ENCODE results near the gene RNF10. TPM values are rescaled to one million over a fixed set of nuclear protein-coding genes. Genes with fewer than 3 reads are reported as not detected.

RNF10 gene
- total RNA-seq, 2 experiments from 2014 or later, result 142 to 164 TPM

- DNase-seq, result no peak
- Mint-ChIP-seq H3K36me3 (peaks cover 47% of the 10 kb centered on the region), H3K9me3 (no peaks in the 10 kb centered on the region), H3K4me3 (no peak overlapping the region), H3K27me3 (no peaks in the 10 kb centered on the region), H3K27ac (peak overlapping the region; percentile 11), H3K4me1 (peaks cover 54% of the 10 kb centered on the region)
These were observed 5.1 kb downstream of the RNF10 start for GRCh38 chr12:120539303-120539702.

DNA sequence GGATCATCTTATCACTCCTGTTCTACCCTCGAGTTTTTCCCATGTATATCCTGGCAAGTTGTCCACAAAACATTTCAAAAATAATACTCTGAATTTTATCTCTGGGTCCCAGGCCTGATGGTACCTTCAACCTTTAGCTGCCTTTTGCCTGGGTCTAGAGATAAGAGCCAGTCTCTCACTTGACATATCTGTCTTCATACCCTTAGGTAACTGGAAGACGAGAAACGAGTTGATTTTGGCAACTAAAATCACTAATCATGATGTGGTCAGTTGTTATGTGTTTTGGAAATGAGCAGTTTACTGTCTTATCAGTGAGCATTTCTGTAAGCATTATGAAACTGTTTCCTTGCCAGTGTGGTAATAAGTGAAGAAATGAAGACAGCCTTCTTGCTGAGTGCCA lies 6.3 kb downstream of the RNF10 start:
- no peak overlapping the region for H3K4me3 Mint-ChIP-seq
- no peak for DNase-seq
- peaks cover 44% of the 10 kb centered on the region for H3K36me3 Mint-ChIP-seq
- H3K4me1 Mint-ChIP-seq, result peaks cover 56% of the 10 kb centered on the region
- no peaks in the 10 kb centered on the region for H3K9me3 Mint-ChIP-seq
- no peaks in the 10 kb centered on the region for H3K27me3 Mint-ChIP-seq
- no peak overlapping the region for H3K27ac Mint-ChIP-seq

GRCh38 chr12:120542166-120542565 lies 8.0 kb downstream of the RNF10 start:
- peaks cover 46% of the 10 kb centered on the region for H3K4me1 Mint-ChIP-seq
- H3K4me3 Mint-ChIP-seq, result no peak overlapping the region
- no peak overlapping the region for H3K27ac Mint-ChIP-seq
- peaks cover 29% of the 10 kb centered on the region for H3K36me3 Mint-ChIP-seq
- no peaks in the 10 kb centered on the region for H3K9me3 Mint-ChIP-seq
- DNase-seq, result no peak
- no peaks in the 10 kb centered on the region for H3K27me3 Mint-ChIP-seq

GRCh38 chr12:120544691-120545090 lies 10.5 kb downstream of the RNF10 start:
- DNase-seq, result no peak
- peaks cover 21% of the 10 kb centered on the region for H3K4me1 Mint-ChIP-seq
- H3K9me3 Mint-ChIP-seq, result no peaks in the 10 kb centered on the region
- peaks cover 12% of the 10 kb centered on the region for H3K36me3 Mint-ChIP-seq
- no peak overlapping the region for H3K4me3 Mint-ChIP-seq
- H3K27ac Mint-ChIP-seq, result no peak overlapping the region
- H3K27me3 Mint-ChIP-seq, result no peaks in the 10 kb centered on the region

- no peaks in the 10 kb centered on the region for H3K9me3 Mint-ChIP-seq
- H3K4me1 Mint-ChIP-seq, result peaks cover 12% of the 10 kb centered on the region
- peaks cover 7% of the 10 kb centered on the region for H3K36me3 Mint-ChIP-seq
- DNase-seq, result no peak
- H3K4me3 Mint-ChIP-seq, result no peak overlapping the region
- H3K27me3 Mint-ChIP-seq, result no peaks in the 10 kb centered on the region
- H3K27ac Mint-ChIP-seq, result peak overlapping the region; percentile 57
These were observed 11.9 kb downstream of the RNF10 start for GRCh38 chr12:120546050-120546386.

- H3K36me3 Mint-ChIP-seq, result peaks cover 17% of the 10 kb centered on the region
- no peaks in the 10 kb centered on the region for H3K27me3 Mint-ChIP-seq
- peaks cover 4% of the 10 kb centered on the region for H3K4me1 Mint-ChIP-seq
- H3K9me3 Mint-ChIP-seq, result no peaks in the 10 kb centered on the region
- no peak overlapping the region for H3K27ac Mint-ChIP-seq
- H3K4me3 Mint-ChIP-seq, result no peak overlapping the region
- DNase-seq, result no peak
These were observed 20.5 kb downstream of the RNF10 start for GRCh38 chr12:120554678-120555077.

GRCh38 chr12:120557589-120557988 lies 23.4 kb downstream of the RNF10 start:
- peaks cover 16% of the 10 kb centered on the region for H3K36me3 Mint-ChIP-seq
- no peaks in the 10 kb centered on the region for H3K9me3 Mint-ChIP-seq
- peak overlapping the region; percentile 28 for H3K27ac Mint-ChIP-seq
- no peak for DNase-seq
- no peaks in the 10 kb centered on the region for H3K4me1 Mint-ChIP-seq
- no peak overlapping the region for H3K4me3 Mint-ChIP-seq
- H3K27me3 Mint-ChIP-seq, result no peaks in the 10 kb centered on the region

DNA sequence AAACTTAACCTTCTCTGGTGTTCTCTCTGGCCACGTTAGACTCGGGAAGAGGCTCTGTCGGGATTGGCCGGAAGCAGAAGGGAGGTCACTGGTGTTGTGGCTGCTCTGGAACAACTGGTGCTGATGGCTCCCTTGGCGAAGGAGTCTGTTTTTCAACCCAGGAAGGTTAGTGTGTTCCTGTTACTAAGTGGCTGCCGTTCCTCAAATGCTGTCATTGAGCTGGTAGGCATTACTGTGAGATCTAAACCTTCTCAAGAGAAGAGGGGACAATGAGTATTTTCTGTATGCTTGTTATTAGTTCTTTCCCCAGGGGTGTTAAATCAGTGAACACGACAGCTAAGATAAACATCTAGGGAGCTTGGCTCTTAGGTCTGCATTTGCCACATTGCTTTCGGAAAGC lies 28.8 kb downstream of the RNF10 start:
- H3K27ac Mint-ChIP-seq, result peak overlapping the region; percentile 48
- H3K27me3 Mint-ChIP-seq, result no peaks in the 10 kb centered on the region
- no peaks in the 10 kb centered on the region for H3K4me1 Mint-ChIP-seq
- no peaks in the 10 kb centered on the region for H3K9me3 Mint-ChIP-seq
- H3K36me3 Mint-ChIP-seq, result peaks cover 17% of the 10 kb centered on the region
- DNase-seq, result no peak
- no peak overlapping the region for H3K4me3 Mint-ChIP-seq

GRCh38 chr12:120563495-120563894 lies 29.3 kb downstream of the RNF10 start:
- Mint-ChIP-seq H3K36me3 (peaks cover 16% of the 10 kb centered on the region), H3K9me3 (no peaks in the 10 kb centered on the region), H3K27ac (peak overlapping the region; percentile 51), H3K4me1 (no peaks in the 10 kb centered on the region), H3K27me3 (no peaks in the 10 kb centered on the region), H3K4me3 (no peak overlapping the region)
- DNase-seq, result no peak

DNA sequence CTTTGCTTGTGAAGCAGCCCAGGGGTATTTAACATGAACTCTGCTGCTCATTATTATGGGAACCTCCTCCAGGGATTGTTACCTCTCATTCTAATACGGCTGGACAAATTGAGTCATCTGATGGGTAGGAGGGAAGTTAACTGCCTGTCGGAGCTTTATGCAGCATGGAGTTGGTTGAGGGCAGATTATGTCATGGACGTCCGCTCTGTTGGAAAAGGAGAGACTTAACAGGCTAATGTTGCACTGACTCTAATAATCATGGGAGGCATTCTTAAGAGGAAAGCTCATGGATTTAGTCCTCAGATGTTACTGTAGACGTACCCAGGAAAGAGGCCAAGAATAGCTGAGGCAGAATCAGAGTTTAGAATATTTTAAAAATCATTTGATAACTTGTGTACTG lies 37.1 kb downstream of the RNF10 start:
- no peak overlapping the region for H3K27ac Mint-ChIP-seq
- peaks cover 15% of the 10 kb centered on the region for H3K36me3 Mint-ChIP-seq
- no peaks in the 10 kb centered on the region for H3K4me1 Mint-ChIP-seq
- H3K9me3 Mint-ChIP-seq, result no peaks in the 10 kb centered on the region
- H3K27me3 Mint-ChIP-seq, result no peaks in the 10 kb centered on the region
- H3K4me3 Mint-ChIP-seq, result no peak overlapping the region
- DNase-seq, result no peak

- peak overlapping the region; percentile 19 for H3K27ac Mint-ChIP-seq
- H3K36me3 Mint-ChIP-seq, result peaks cover 16% of the 10 kb centered on the region
- DNase-seq, result no peak
- H3K9me3 Mint-ChIP-seq, result no peaks in the 10 kb centered on the region
- no peaks in the 10 kb centered on the region for H3K4me1 Mint-ChIP-seq
- no peaks in the 10 kb centered on the region for H3K27me3 Mint-ChIP-seq
- H3K4me3 Mint-ChIP-seq, result no peak overlapping the region
These were observed 39.4 kb downstream of the RNF10 start for GRCh38 chr12:120573560-120573959.

DNA sequence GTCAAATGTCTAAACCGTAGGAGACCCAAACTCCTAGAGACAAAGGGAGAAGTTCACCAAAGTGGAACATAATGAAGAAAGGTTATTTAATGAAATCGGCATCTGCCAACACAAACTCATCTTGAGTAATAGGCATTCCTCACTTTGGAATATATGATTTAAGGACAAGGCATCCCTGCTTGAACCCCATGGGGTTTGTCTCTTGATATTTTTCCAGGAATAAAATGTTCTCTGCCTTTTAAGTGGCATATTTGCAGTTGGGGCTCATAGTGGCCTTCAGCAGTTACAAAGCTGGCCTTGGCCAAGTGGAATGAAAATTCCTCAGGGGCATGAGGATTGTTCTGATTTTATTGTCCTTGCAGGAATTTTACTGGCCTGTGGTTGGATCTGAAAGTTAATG lies 40.0 kb downstream of the RNF10 start:
- H3K4me1 Mint-ChIP-seq, result peaks cover under 1% of the 10 kb centered on the region
- no peaks in the 10 kb centered on the region for H3K27me3 Mint-ChIP-seq
- no peak overlapping the region for H3K4me3 Mint-ChIP-seq
- H3K27ac Mint-ChIP-seq, result peak overlapping the region; percentile 19
- H3K36me3 Mint-ChIP-seq, result peaks cover 16% of the 10 kb centered on the region
- H3K9me3 Mint-ChIP-seq, result no peaks in the 10 kb centered on the region
- no peak for DNase-seq

GRCh38 chr12:120579179-120579578 lies 45.0 kb downstream of the RNF10 start:
- Mint-ChIP-seq H3K4me1 (peaks cover 34% of the 10 kb centered on the region), H3K36me3 (peaks cover 12% of the 10 kb centered on the region), H3K4me3 (no peak overlapping the region), H3K27me3 (peaks cover 9% of the 10 kb centered on the region), H3K9me3 (no peaks in the 10 kb centered on the region), H3K27ac (peak overlapping the region; percentile 21)
- no peak for DNase-seq

DNA sequence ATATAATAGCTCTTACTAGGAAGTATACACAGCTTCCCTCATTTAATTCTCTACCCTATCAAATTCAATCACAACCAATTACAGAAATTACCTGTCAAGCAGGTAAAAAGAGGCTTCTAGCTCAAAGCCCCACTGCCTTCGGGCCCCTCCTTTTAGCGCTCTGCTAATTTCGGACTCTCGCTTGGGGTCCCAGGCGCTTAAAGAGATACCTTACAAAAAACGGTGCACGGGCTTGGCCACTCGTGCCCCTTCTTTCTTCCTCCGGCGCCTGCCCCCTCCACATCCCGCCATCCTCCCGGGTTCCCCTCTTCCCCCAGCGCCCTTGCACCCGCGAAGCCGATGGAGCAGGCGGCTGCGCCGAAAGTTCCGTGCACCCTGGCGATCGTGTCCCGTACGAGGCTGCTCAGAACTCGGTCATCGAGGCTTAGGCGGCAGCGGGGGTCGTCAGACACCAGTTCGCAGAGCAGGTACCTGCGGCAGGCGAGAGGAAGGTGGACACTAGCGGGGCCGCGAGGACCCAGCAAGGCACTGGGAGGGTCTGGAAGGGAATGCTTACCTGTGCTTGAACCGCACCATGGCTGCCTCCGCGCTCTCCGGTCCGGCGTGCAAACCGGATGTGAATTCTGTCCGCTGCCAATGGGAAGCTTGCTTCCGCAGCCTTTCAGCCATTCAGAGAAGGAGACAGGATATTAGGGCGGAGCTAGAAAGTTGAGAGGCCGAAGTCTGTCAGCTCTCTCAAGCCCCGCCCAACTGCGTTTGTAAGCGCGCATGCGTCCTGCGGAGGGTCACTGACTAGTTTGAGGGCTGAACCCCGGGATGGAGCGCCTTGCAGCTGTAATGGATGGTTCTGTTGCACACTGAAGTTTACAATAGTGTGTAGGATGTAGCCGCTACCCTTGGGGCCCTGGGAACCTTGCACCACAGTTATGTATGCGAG lies 46.9 kb downstream of the RNF10 start, which contains the start of gene POP5:
POP5 (minus strand) TSS at position 616 of the 937 bp plus-strand sequence; CDS start at position 576, 40 bp downstream.
- Mint-ChIP-seq H3K4me1 (peaks cover 34% of the 10 kb centered on the region), H3K9me3 (no peaks in the 10 kb centered on the region), H3K36me3 (peaks cover 10% of the 10 kb centered on the region), H3K4me3 (peak within 1 kb of the TSS; percentile 89), H3K27me3 (peaks cover 13% of the 10 kb centered on the region), H3K27ac (peak within 1 kb of the TSS; percentile 82)
- peak; percentile 92 for DNase-seq

GRCh38 chr12:120581998-120582397 lies 47.8 kb downstream of the RNF10 start:
- no peak for DNase-seq
- Mint-ChIP-seq H3K27ac (peak overlapping the region; percentile 82), H3K9me3 (no peaks in the 10 kb centered on the region), H3K4me3 (peak overlapping the region; percentile 89), H3K27me3 (peaks cover 13% of the 10 kb centered on the region), H3K36me3 (peaks cover 10% of the 10 kb centered on the region), H3K4me1 (peaks cover 34% of the 10 kb centered on the region)
